Tibial artery (tissue), 4 donors: Measurements from ENCODE around the gene TBC1D20.

ENCODE experiments used
- DNase-seq, 2 donors: peaks; one replicate each; pipeline ENCODE4 v3.0.0-alpha.2; 2019
- H3K27ac ChIP-seq, 2 donors: fragments of 200-600 bp; sonication (generic) in 1 of 2; 1 replicate in 1 of 2; 2 replicates in 1 of 2; pipeline ENCODE4 v1.5.1; 2018 to 2019; ENCODE audit warnings: mild to moderate bottlenecking in 1 of 2
- H3K27me3 ChIP-seq, 2 donors: fragments of 200-600 bp; sonication (generic) in 1 of 2; one replicate each; pipeline versions ENCODE4 v1.5.1 to v1.6.0; 2016 to 2019
- H3K36me3 ChIP-seq, 3 donors: fragments of 200-600 bp; sonication (generic) in 2 of 3; one replicate each; pipeline ENCODE4 v1.5.1; 2016 to 2019; ENCODE audit warnings: mild to moderate bottlenecking in 2 of 3
- H3K4me1 ChIP-seq, 4 donors: fragments of 200-600 bp; sonication (generic) in 2 of 4; 1 replicate in 3 of 4; 2 replicates in 1 of 4; pipeline ENCODE4 v1.5.1; 2016 to 2019
- H3K4me3 ChIP-seq, 2 donors: fragments of 200-600 bp; sonication (generic) in 1 of 2; 1 replicate in 1 of 2; 2 replicates in 1 of 2; pipeline ENCODE4 v1.5.1; 2018 to 2019; ENCODE audit warnings: mild to moderate bottlenecking in 2 of 2
- H3K9me3 ChIP-seq, 3 donors: fragments of 200-600 bp; sonication (generic) in 1 of 3; one replicate each; pipeline ENCODE4 v1.5.1; 2016 to 2019
- intact Hi-C: fragments of 100-400 bp; cut with DNase I; formaldehyde crosslinking; loops from one replicate; pipeline ENCODE4 v1.15.0; 2023; ENCODE audit warnings: low total_unique reads
- TF ChIP-seq, protein P1 (sequence below), 2 experiments: fragments of 200-600 bp in 1 of 2; fragments of 450-650 bp in 1 of 2; IDR thresholded peaks; one replicate each; pipeline ENCODE4 v1.5.1; 2017 to 2019; ENCODE audit warnings: antibody characterized with exemption in 2 of 2, mild to moderate bottlenecking in 1 of 2, moderate library complexity in 1 of 2

Gene TBC1D20

DNA sequence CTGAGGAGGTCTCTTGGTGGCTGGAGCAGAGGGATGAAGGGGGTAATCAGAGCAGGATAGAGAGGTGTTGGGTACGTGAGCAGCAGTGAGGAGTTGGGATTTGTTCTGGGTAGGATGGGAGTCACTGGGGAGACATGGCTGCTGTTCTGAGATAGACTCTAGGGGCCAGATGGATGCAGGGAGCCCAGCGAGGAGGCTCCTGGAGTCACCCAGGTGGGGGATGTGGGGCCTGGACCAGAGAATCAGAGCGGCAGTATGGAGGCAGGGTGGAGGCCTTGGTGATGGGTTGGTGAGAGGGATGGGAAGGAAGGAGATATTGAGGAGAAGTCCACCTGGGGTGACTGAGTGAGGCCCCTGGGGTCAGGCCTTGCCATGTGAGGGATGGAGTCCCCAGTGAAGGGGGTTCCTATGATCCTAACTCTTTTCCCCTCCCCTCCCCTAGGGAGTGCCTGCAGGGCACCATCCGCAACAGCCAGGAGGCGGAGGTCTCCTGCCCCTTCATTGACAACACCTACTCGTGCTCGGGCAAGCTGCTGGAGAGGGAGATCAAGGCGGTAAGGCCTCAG, 40.6 kb downstream of the TBC1D20 start:
- H3K9me3 ChIP-seq: no peaks in the 10 kb centered on the region
- peak in 1 of 2 donors; percentile 52 for DNase-seq
- no peaks in the 10 kb centered on the region for H3K27me3 ChIP-seq
- H3K4me3 ChIP-seq: no peak overlapping the region
- H3K4me1 ChIP-seq: no peaks in the 10 kb centered on the region
- intact Hi-C loops: no loop called here
- H3K36me3 ChIP-seq: peaks cover 38 to 82% (median 62%) of the 10 kb centered on the region in 3 donors
- no peak overlapping the region for H3K27ac ChIP-seq
- TF ChIP-seq, protein P1, sequence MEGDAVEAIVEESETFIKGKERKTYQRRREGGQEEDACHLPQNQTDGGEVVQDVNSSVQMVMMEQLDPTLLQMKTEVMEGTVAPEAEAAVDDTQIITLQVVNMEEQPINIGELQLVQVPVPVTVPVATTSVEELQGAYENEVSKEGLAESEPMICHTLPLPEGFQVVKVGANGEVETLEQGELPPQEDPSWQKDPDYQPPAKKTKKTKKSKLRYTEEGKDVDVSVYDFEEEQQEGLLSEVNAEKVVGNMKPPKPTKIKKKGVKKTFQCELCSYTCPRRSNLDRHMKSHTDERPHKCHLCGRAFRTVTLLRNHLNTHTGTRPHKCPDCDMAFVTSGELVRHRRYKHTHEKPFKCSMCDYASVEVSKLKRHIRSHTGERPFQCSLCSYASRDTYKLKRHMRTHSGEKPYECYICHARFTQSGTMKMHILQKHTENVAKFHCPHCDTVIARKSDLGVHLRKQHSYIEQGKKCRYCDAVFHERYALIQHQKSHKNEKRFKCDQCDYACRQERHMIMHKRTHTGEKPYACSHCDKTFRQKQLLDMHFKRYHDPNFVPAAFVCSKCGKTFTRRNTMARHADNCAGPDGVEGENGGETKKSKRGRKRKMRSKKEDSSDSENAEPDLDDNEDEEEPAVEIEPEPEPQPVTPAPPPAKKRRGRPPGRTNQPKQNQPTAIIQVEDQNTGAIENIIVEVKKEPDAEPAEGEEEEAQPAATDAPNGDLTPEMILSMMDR (IDR thresholded peaks at IDR 0.05): no peak

DNA sequence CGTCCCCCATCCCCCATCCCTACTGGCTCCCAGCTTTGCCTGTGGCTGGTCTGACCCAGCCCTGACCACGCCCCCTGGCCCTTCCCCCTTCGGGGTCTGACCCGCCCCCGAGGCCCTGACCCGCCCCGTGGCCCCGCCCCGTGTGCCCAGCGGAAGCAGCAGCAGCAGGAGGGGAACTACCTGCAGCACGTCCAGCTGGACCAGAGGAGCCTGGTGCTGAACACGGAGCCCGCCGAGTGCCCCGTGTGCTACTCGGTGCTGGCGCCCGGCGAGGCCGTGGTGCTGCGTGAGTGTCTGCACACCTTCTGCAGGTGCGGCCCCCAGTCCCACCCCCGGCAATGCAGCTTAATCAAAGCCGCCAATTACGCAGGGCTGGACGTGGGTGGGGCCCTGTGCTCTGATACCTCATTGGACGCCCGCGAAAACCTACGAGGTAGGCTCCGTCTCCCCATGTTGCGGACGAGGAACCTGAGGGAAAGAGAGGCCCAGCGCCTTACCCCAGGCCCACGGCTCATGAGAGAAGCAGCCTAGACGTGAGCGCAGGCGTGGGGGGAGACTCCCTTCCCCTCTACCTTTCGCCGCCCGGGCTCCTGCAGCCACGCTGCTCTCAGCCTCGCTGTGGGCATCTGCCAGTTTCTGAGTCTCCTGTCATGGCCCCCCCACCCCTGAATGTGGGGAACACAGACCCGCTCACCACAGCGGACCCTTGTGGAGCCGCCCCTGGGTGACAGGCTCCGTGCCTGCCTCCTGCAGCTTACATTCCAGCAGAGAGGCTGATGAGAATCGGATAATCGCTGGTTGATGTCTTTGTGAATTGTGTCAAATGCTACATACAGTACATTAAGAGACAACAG, 41.4 kb downstream of the TBC1D20 start:
- TF ChIP-seq, protein P1 (IDR thresholded peaks at IDR 0.05): no peak
- H3K9me3 ChIP-seq: no peaks in the 10 kb centered on the region
- intact Hi-C loops: no loop called here
- H3K27me3 ChIP-seq: no peaks in the 10 kb centered on the region
- H3K27ac ChIP-seq: no peak overlapping the region
- no peaks in the 10 kb centered on the region for H3K4me1 ChIP-seq
- H3K36me3 ChIP-seq: peaks cover 38 to 89% (median 61%) of the 10 kb centered on the region in 3 donors
- H3K4me3 ChIP-seq: no peak overlapping the region
- DNase-seq: peak in 1 of 2 donors; percentile 55

DNA sequence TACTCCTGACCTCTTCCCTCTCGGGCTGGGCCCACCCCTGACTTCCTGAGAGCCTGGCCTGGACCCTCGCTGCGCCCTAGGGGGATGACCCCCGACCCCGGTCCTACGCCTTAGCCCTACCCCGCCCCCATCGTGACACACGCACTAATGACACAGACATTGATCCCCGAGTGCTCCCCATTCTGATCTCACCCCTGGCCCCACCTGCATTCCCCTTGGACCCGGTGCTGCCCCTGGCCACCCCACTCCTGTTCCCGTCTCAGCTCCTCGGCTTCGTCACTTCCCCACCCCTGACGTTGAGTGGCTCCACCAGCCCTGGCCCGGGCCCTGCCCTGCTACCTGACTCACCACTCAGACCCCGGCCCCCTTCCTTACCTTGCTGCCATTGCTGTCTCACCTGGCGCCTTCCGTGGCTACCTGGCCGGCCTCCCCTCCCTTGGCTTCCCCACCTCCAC, 42.1 kb downstream of the TBC1D20 start:
- Histone ChIP-seq H3K27me3 (no peaks in the 10 kb centered on the region), H3K4me3 (no peak overlapping the region), H3K9me3 (no peaks in the 10 kb centered on the region), H3K36me3 (peaks cover 38 to 85% (median 55%) of the 10 kb centered on the region in 3 donors), H3K4me1 (no peaks in the 10 kb centered on the region), H3K27ac (no peak overlapping the region)
- DNase-seq: peak in 1 of 2 donors; percentile 61
- intact Hi-C loops: no loop called here
- TF ChIP-seq, protein P1 (IDR thresholded peaks at IDR 0.05): no peak

DNA sequence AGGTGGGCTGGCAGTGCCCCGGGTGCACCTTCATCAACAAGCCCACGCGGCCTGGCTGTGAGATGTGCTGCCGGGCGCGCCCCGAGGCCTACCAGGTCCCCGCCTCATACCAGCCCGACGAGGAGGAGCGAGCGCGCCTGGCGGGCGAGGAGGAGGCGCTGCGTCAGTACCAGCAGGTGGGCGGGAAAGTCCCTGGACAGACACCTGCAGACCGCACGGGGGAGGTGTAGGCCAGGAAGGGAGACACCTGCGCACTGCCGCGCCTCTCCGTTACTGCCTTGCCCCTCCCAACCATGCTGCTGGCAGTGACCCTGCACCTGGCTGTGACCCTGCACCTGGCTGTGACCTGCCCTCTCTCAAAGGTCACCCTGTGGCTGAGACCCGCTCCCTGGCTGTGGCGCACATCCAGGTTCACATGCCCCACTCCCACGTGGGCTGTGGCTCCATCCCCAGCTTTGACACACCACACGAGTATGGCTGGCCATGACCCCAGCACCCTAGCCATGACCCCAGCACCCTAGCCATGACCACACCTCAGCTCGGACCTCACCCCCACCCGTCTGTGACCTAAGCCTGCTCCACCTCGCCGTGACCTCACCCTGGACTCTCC, 42.7 kb downstream of the TBC1D20 start:
- peak in 1 of 2 donors; percentile 65 for DNase-seq
- Histone ChIP-seq H3K36me3 (peaks cover 38 to 80% (median 55%) of the 10 kb centered on the region in 3 donors), H3K9me3 (no peaks in the 10 kb centered on the region), H3K4me3 (no peak overlapping the region), H3K4me1 (no peaks in the 10 kb centered on the region), H3K27ac (no peak overlapping the region), H3K27me3 (no peaks in the 10 kb centered on the region)
- intact Hi-C loops: no loop called here
- TF ChIP-seq, protein P1 (IDR thresholded peaks at IDR 0.05): no peak

DNA sequence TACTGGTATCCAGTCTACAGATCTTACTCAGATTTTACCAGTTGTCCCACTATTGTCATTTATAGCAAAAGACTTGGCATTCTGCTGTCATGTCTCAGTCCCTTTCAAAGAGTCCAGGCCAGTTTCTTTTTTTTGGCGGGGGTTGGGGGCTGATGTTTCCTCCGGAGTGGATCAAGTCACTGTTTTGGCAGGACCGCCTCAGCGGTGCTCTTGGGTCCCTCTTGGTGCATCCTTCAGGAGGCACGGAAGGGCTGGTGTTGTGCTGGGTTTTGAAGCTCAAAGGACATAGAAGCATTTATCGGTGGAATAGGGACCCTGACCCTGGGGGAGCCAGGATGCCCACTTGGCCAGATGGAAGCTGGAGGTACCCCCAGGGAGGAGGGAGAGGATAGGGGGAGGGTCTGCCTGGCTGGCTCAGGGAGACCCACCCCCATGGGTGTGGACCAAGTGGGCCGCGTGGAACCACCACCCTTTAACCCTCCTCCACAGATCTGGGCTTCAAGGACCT, 43.4 kb downstream of the TBC1D20 start:
- Histone ChIP-seq H3K27me3 (no peaks in the 10 kb centered on the region), H3K4me3 (no peak overlapping the region), H3K36me3 (peaks cover 34 to 72% (median 55%) of the 10 kb centered on the region in 3 donors), H3K27ac (no peak overlapping the region), H3K4me1 (no peaks in the 10 kb centered on the region), H3K9me3 (no peaks in the 10 kb centered on the region)
- peak in 1 of 2 donors; percentile 54 for DNase-seq
- intact Hi-C loops: no loop called here
- TF ChIP-seq, protein P1 (IDR thresholded peaks at IDR 0.05): no peak
